A673 (cell line): ENCODE measurements around the gene ZBTB21. TPM values are rescaled to one million over a fixed set of nuclear protein-coding genes. Genes with fewer than 3 reads are reported as not detected.

Experiments
- BruUV-seq: library from RNA; stranded (reverse); fragments of 400-500 nt; replicated peaks from 2 replicates; lab custom pipeline; 2021; lab: Mats Ljungman, UMichigan
- CTCF ChIA-PET: fragments of 300-600 bp; sonication (Branson Sonifier 250); formaldehyde crosslinking; loops from one replicate; lab custom pipeline; 2022; ENCODE audit warnings: antibody characterized with exemption; lab: Charles Lee
- POLR2A ChIA-PET: fragments of 300-600 bp; sonication (Branson Sonifier 250); formaldehyde crosslinking; loops from one replicate; lab custom pipeline; 2022; ENCODE audit warnings: antibody characterized with exemption; ENCODE audit not compliant: low non-redundant PET; lab: Charles Lee
- DNase-seq: peaks from one replicate; pipeline ENCODE4 v3.0.0-alpha.2; 2015; ENCODE audit warnings: low spot score
- H3K27ac ChIP-seq: fragments of 200-600 bp; sonication (generic); 2 replicates; pipeline ENCODE4 v1.5.1; 2016; ENCODE audit warnings: mixed run types, low read depth, mild to moderate bottlenecking, mixed read lengths, antibody characterized with exemption, low read length; ENCODE audit not compliant: poor library complexity, severe bottlenecking
- H3K27me3 ChIP-seq: fragments of 200-600 bp; sonication (generic); replicated peaks from 2 replicates; pipeline ENCODE4 v1.6.1; 2017; ENCODE audit warnings: mixed run types, low read depth, mild to moderate bottlenecking, mixed read lengths, antibody characterized with exemption, low read length; ENCODE audit not compliant: insufficient read depth, poor library complexity
- H3K36me3 ChIP-seq: fragments of 200-600 bp; sonication (generic); 2 replicates; pipeline ENCODE4 v1.6.1; 2016; ENCODE audit warnings: mixed run types, mild to moderate bottlenecking, mixed read lengths, antibody characterized with exemption, low read length; ENCODE audit not compliant: insufficient read depth, poor library complexity, severe bottlenecking
- H3K4me1 ChIP-seq: fragments of 200-600 bp; sonication (generic); 2 replicates; pipeline ENCODE4 v1.6.1; 2017; ENCODE audit warnings: mixed run types, mild to moderate bottlenecking, mixed read lengths, antibody characterized with exemption, low read length; ENCODE audit not compliant: insufficient read depth, poor library complexity, severe bottlenecking
- H3K4me3 ChIP-seq: fragments of 200-600 bp; sonication (generic); 2 replicates; pipeline ENCODE4 v1.5.1; 2016; ENCODE audit warnings: low read depth, mixed run types, mild to moderate bottlenecking, mixed read lengths, low read length; ENCODE audit not compliant: poor library complexity, severe bottlenecking
- H3K9me3 ChIP-seq: fragments of 200-600 bp; sonication (generic); 2 replicates; pipeline ENCODE4 v1.6.1; 2016; ENCODE audit warnings: mixed run types, low read depth, mild to moderate bottlenecking, mixed read lengths, antibody characterized with exemption, low read length; ENCODE audit not compliant: poor library complexity, severe bottlenecking
- CTCF ChIP-seq: fragments of 300-800, 200-600 bp; sonication (generic); conservative IDR thresholded peaks from 2 replicates; pipeline ENCODE4 v1.5.1; 2017; ENCODE audit warnings: low read depth, mild to moderate bottlenecking, antibody characterized with exemption, low read length, moderate library complexity, mixed read lengths
- EZH2 ChIP-seq: fragments of 200-600 bp; sonication (generic); IDR thresholded peaks from 2 replicates; pipeline ENCODE4 v1.6.1; 2017; ENCODE audit warnings: borderline replicate concordance, low read depth, mild to moderate bottlenecking, mixed read lengths, antibody characterized with exemption, low read length; ENCODE audit not compliant: poor library complexity, severe bottlenecking
- intact Hi-C: fragments of 100-400 bp; cut with micrococcal nuclease; formaldehyde crosslinking; loops from one replicate; pipeline ENCODE4 v1.10.0; 2022; ENCODE audit not compliant: unreplicated experiment
- total RNA-seq: library from RNA; stranded (reverse); gene quantifications from 2 replicates; pipeline ENCODE4 v1.2.3, GENCODE V29; 2021

Gene ZBTB21
- total RNA-seq, 1 experiment from 2014 or later = 20.7 TPM

GRCh38 chr21:41983229-41983628 is 26.9 kb downstream of the ZBTB21 start:
- ChIA-PET POLR2A (no interaction called here), CTCF (no interaction called here)

GRCh38 chr21:41980561-41980960 is 29.6 kb downstream of the ZBTB21 start:
- intact Hi-C loops = no loop called here
- Histone ChIP-seq H3K36me3 (no peaks in the 10 kb centered on the region), H3K27ac (no peak overlapping the region), H3K9me3 (peaks cover 5% of the 10 kb centered on the region), H3K4me1 (no peaks in the 10 kb centered on the region), H3K4me3 (no peak overlapping the region), H3K27me3 (no peaks in the 10 kb centered on the region)
- no TSS peak for BruUV-seq
- TF ChIP-seq CTCF = no peak
- TF ChIP-seq EZH2 = no peak
- DNase-seq = no peak
- ChIA-PET CTCF (no interaction called here), POLR2A (no interaction called here)

More at GRCh38 chr21:41983229-41983628, 26.9 kb downstream of the ZBTB21 start:
- H3K4me3 ChIP-seq = no peak overlapping the region
- no peak overlapping the region for H3K27ac ChIP-seq
- H3K9me3 ChIP-seq = peaks cover 5% of the 10 kb centered on the region
- intact Hi-C loops = no loop called here
- H3K27me3 ChIP-seq = no peaks in the 10 kb centered on the region
- TF ChIP-seq EZH2 (no peak), CTCF (no peak)
- H3K36me3 ChIP-seq = no peaks in the 10 kb centered on the region
- no peaks in the 10 kb centered on the region for H3K4me1 ChIP-seq
- no peak for DNase-seq
- no TSS peak for BruUV-seq

GRCh38 chr21:41979751-41980369 is 30.3 kb downstream of the ZBTB21 start:
- peaks cover 5% of the 10 kb centered on the region for H3K9me3 ChIP-seq
- CTCF ChIA-PET = no interaction called here

More at GRCh38 chr21:41979751-41980369, 30.3 kb downstream of the ZBTB21 start:
- no peak overlapping the region for H3K27ac ChIP-seq
- no peaks in the 10 kb centered on the region for H3K36me3 ChIP-seq
- H3K27me3 ChIP-seq = no peaks in the 10 kb centered on the region
- H3K4me3 ChIP-seq = no peak overlapping the region
- DNase-seq = no peak
- POLR2A ChIA-PET = no interaction called here
- no TSS peak for BruUV-seq
- intact Hi-C loops = no loop called here
- TF ChIP-seq CTCF = no peak
- TF ChIP-seq EZH2 = no peak
- no peaks in the 10 kb centered on the region for H3K4me1 ChIP-seq
